Measurements from ENCODE around the gene DSC1. TPM values are rescaled to one million over a fixed set of nuclear protein-coding genes. Genes with fewer than 3 reads are reported as not detected.

Gene DSC1, protein sequence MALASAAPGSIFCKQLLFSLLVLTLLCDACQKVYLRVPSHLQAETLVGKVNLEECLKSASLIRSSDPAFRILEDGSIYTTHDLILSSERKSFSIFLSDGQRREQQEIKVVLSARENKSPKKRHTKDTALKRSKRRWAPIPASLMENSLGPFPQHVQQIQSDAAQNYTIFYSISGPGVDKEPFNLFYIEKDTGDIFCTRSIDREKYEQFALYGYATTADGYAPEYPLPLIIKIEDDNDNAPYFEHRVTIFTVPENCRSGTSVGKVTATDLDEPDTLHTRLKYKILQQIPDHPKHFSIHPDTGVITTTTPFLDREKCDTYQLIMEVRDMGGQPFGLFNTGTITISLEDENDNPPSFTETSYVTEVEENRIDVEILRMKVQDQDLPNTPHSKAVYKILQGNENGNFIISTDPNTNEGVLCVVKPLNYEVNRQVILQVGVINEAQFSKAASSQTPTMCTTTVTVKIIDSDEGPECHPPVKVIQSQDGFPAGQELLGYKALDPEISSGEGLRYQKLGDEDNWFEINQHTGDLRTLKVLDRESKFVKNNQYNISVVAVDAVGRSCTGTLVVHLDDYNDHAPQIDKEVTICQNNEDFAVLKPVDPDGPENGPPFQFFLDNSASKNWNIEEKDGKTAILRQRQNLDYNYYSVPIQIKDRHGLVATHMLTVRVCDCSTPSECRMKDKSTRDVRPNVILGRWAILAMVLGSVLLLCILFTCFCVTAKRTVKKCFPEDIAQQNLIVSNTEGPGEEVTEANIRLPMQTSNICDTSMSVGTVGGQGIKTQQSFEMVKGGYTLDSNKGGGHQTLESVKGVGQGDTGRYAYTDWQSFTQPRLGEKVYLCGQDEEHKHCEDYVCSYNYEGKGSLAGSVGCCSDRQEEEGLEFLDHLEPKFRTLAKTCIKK
- total RNA-seq (under 1 TPM; 0.11 to 0.18 TPM), polyA plus RNA-seq (2.1 TPM)

DNA sequence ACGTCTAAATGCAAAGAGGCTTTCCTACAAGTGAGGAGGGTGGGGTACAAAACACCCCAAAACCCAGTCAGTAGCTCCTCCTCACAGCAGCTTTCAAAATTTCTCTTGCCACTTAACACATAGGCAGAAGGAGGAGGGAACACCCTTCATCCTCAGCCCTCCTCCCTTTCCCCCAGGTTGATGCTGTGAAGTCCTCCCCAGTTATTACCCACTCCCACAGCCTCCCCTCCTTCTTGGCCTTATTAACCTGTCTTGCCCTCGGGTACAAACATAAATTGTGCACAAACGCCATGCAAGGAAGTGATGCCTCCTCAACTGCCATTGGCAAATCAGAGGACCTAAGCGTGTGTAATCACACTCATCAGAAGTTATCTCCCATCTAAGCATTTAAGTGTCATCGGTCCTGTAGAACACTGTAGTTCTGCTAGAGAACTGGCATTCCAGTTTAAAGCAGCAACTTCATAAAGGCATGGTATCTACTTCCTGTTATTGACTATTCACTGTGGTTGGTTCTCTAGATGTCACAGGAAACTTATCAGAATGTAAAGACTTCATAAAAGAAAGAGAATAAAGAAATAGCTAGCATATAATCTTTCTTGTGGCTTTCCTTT lies at the start of gene DSC1:
Gene DSC1 (minus strand): TSS at position 32 of the 611 bp plus-strand sequence. CDS start 262 bp downstream, outside the sequence.
- H3K27me3 ChIP-seq (ENCODE audit: insufficient read depth, low read length, poor library complexity, severe bottlenecking), result no peaks in the 10 kb centered on the region
- Mint-ChIP-seq H3K27me3 (no peaks in the 10 kb centered on the region), H3K4me1 (no peaks in the 10 kb centered on the region), H3K27ac (peak within 1 kb of the TSS in 2 of 8 donors; percentile 27 to 74), H3K4me3 (peak within 1 kb of the TSS in 5 of 7 donors; percentile 15 to 85 (median 49)), H3K36me3 (no peaks in the 10 kb centered on the region), H3K9me3 (peaks cover 2 to 12% (median 4%) of the 10 kb centered on the region in 5 donors)
- DNase-seq, result peak in 2 of 5 donors; percentile 5 to 66
- H3K36me3 ChIP-seq (ENCODE audit: insufficient read depth, low read length), result no peaks in the 10 kb centered on the region
- CTCF ChIA-PET, result no interaction called here
- no peaks in the 10 kb centered on the region for H3K9me3 ChIP-seq (ENCODE audit: low read length)
- no peak within 1 kb of the TSS for H3K27ac ChIP-seq (ENCODE audit: low read depth, low read length)
- peaks cover 4% of the 10 kb centered on the region for H3K4me1 ChIP-seq (ENCODE audit: insufficient read depth, low read length)
- POLR2A ChIA-PET, result no interaction called here
- peak within 1 kb of the TSS; percentile 45 for H3K4me3 ChIP-seq (ENCODE audit: low read length)

DNA sequence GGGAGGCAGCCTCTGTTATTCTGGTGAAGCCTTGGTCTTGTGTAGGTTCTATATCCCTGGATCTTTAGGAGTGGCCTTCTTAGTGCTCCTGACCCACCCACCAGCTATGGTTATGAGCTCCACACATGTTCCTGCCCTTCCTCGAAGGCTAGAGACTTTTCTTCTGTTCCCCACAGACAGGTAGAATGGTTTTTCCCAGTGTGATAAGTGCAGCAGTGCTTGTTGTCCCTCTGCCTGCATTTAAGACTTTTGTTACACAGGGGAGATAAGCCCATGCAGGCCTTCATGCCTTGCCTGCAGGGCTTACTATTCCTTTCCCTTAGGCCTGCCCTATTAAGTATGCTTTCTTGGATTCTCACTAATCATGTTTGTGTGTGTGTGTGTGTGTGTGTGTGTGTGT lies 48.4 kb upstream of the DSC1 start:
- Mint-ChIP-seq H3K36me3 (no peaks in the 10 kb centered on the region), H3K4me3 (no peak overlapping the region), H3K9me3 (peaks cover 8 to 38% (median 21%) of the 10 kb centered on the region in 5 donors), H3K27me3 (no peaks in the 10 kb centered on the region), H3K27ac (no peak overlapping the region), H3K4me1 (no peaks in the 10 kb centered on the region)
- Histone ChIP-seq H3K27me3 (ENCODE audit: insufficient read depth, low read length, poor library complexity, severe bottlenecking) (no peaks in the 10 kb centered on the region), H3K27ac (ENCODE audit: low read depth, low read length) (no peak overlapping the region), H3K36me3 (ENCODE audit: insufficient read depth, low read length) (no peaks in the 10 kb centered on the region), H3K4me3 (ENCODE audit: low read length) (no peak overlapping the region), H3K4me1 (ENCODE audit: insufficient read depth, low read length) (no peaks in the 10 kb centered on the region), H3K9me3 (ENCODE audit: low read length) (no peaks in the 10 kb centered on the region)
- no peak for DNase-seq
- CTCF ChIA-PET, result no interaction called here
- POLR2A ChIA-PET, result no interaction called here

DNA sequence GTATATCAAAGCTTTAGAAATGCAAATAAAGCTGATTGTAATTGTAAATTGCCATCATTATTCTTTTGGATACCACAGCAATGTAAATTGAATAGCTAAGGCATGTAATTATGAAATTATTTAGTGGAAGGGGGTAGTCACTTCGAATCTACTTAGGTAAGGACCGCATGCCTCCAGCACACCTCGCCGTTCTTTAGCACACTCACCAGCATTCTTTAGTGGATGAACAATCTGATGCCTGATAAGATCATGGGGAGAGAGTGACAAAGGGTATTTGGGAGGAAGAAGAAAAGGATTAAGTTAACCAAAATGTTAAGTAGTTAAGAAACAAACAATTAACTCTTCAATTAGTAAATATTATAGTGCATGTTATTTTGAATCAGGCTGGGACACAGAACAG lies 46.4 kb upstream of the DSC1 start:
- Mint-ChIP-seq H3K27me3 (no peaks in the 10 kb centered on the region), H3K27ac (no peak overlapping the region), H3K36me3 (no peaks in the 10 kb centered on the region), H3K4me1 (no peaks in the 10 kb centered on the region), H3K4me3 (no peak overlapping the region), H3K9me3 (peaks cover 3 to 30% (median 13%) of the 10 kb centered on the region in 5 donors)
- POLR2A ChIA-PET, result no interaction called here
- CTCF ChIA-PET, result no interaction called here
- H3K4me3 ChIP-seq (ENCODE audit: low read length), result no peak overlapping the region
- H3K9me3 ChIP-seq (ENCODE audit: low read length), result no peaks in the 10 kb centered on the region
- H3K4me1 ChIP-seq (ENCODE audit: insufficient read depth, low read length), result no peaks in the 10 kb centered on the region
- H3K27ac ChIP-seq (ENCODE audit: low read depth, low read length), result no peak overlapping the region
- DNase-seq, result no peak
- H3K27me3 ChIP-seq (ENCODE audit: insufficient read depth, low read length, poor library complexity, severe bottlenecking), result no peaks in the 10 kb centered on the region
- no peaks in the 10 kb centered on the region for H3K36me3 ChIP-seq (ENCODE audit: insufficient read depth, low read length)

DNA sequence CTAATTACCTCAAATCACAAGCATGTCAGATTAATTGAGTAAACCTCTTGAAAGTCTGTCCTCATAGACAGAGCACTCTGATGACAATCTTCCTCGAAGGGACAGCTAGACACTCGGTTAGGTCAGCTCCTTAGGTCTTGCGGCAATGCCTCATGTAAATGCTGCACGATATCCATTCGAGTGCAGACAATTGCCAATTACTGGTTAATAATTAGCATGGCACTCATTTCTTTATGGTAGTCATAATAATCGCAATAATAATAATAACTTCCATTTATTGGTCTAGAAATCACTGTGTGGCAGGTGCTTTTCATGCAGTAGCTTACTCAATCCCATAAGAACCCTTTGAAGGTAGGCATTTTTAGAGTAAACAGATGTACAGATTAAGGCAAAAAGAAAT lies 44.7 kb upstream of the DSC1 start:
- ChIA-PET POLR2A (no interaction called here), CTCF (no interaction called here)
- Mint-ChIP-seq H3K27me3 (no peaks in the 10 kb centered on the region), H3K27ac (no peak overlapping the region), H3K9me3 (peaks cover 3 to 23% (median 13%) of the 10 kb centered on the region in 5 donors), H3K4me3 (no peak overlapping the region), H3K36me3 (no peaks in the 10 kb centered on the region), H3K4me1 (no peaks in the 10 kb centered on the region)
- Histone ChIP-seq H3K36me3 (ENCODE audit: insufficient read depth, low read length) (no peaks in the 10 kb centered on the region), H3K27me3 (ENCODE audit: insufficient read depth, low read length, poor library complexity, severe bottlenecking) (no peaks in the 10 kb centered on the region), H3K27ac (ENCODE audit: low read depth, low read length) (no peak overlapping the region), H3K9me3 (ENCODE audit: low read length) (no peaks in the 10 kb centered on the region), H3K4me1 (ENCODE audit: insufficient read depth, low read length) (no peaks in the 10 kb centered on the region), H3K4me3 (ENCODE audit: low read length) (no peak overlapping the region)
- DNase-seq, result no peak

DNA sequence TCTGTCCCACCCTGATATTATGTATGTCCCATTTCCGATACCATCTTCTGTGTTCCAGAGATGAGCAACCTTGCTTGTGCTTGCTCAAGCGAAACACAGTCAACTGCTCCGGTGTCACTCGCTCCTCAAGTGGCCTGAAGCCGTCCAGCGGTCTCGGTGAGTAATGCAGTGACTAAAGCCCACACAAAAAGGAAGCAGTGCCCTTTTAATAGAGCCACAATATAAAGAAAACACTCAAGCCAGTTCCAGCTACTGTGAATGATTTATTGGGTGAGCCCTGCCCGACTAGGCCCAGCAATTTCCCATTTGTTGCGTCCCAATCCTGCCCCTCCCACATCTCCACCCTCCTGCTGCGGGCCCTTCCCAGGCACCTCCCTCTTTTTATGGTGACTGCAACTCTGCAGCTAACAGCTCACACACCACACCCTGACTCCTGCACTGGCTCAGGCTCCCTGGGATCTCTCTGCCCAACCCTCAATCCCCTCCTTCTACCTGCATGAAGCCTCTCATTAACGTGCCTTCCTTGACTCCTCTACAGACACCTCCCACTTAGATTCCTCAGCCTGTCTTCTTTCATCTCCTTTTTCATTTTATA lies 44.2 kb upstream of the DSC1 start:
- H3K27ac ChIP-seq (ENCODE audit: low read depth, low read length), result no peak overlapping the region
- no peaks in the 10 kb centered on the region for H3K4me1 ChIP-seq (ENCODE audit: insufficient read depth, low read length)
- no peaks in the 10 kb centered on the region for H3K36me3 Mint-ChIP-seq
- no peaks in the 10 kb centered on the region for H3K27me3 ChIP-seq (ENCODE audit: insufficient read depth, low read length, poor library complexity, severe bottlenecking)
- H3K27me3 Mint-ChIP-seq, result no peaks in the 10 kb centered on the region
- H3K36me3 ChIP-seq (ENCODE audit: insufficient read depth, low read length), result no peaks in the 10 kb centered on the region
- no peak overlapping the region for H3K4me3 Mint-ChIP-seq
- POLR2A ChIA-PET, result no interaction called here
- peaks cover 3 to 26% (median 13%) of the 10 kb centered on the region in 5 donors for H3K9me3 Mint-ChIP-seq
- no peak for DNase-seq
- H3K4me3 ChIP-seq (ENCODE audit: low read length), result no peak overlapping the region
- no peak overlapping the region for H3K27ac Mint-ChIP-seq
- CTCF ChIA-PET, result no interaction called here
- H3K4me1 Mint-ChIP-seq, result no peaks in the 10 kb centered on the region
- no peaks in the 10 kb centered on the region for H3K9me3 ChIP-seq (ENCODE audit: low read length)

DNA sequence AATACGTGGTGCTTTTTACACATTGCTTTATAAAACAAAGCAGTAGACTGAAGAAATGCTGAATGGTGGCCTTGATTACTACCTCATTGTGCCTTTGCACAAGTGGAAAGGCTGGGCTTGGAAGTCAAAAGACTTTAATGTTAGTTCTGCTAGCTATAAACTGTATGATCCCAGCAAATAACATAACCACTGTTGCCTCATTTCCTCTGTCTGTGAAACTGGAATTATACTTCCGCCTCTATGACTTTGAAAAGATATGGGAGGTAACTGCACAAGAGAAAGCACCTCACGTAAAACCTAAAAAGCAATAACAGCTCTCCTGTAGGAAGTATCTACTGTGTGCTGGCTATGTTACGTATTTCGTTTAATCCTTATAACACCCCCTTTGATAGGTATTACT lies 43.4 kb upstream of the DSC1 start:
- H3K9me3 ChIP-seq (ENCODE audit: low read length), result no peaks in the 10 kb centered on the region
- Mint-ChIP-seq H3K4me3 (no peak overlapping the region), H3K27ac (no peak overlapping the region), H3K27me3 (no peaks in the 10 kb centered on the region), H3K4me1 (no peaks in the 10 kb centered on the region), H3K9me3 (peaks cover 3 to 31% (median 12%) of the 10 kb centered on the region in 5 donors), H3K36me3 (no peaks in the 10 kb centered on the region)
- H3K4me1 ChIP-seq (ENCODE audit: insufficient read depth, low read length), result no peaks in the 10 kb centered on the region
- no peak overlapping the region for H3K4me3 ChIP-seq (ENCODE audit: low read length)
- CTCF ChIA-PET, result no interaction called here
- POLR2A ChIA-PET, result no interaction called here
- H3K27me3 ChIP-seq (ENCODE audit: insufficient read depth, low read length, poor library complexity, severe bottlenecking), result no peaks in the 10 kb centered on the region
- H3K36me3 ChIP-seq (ENCODE audit: insufficient read depth, low read length), result no peaks in the 10 kb centered on the region
- no peak overlapping the region for H3K27ac ChIP-seq (ENCODE audit: low read depth, low read length)
- no peak for DNase-seq

DNA sequence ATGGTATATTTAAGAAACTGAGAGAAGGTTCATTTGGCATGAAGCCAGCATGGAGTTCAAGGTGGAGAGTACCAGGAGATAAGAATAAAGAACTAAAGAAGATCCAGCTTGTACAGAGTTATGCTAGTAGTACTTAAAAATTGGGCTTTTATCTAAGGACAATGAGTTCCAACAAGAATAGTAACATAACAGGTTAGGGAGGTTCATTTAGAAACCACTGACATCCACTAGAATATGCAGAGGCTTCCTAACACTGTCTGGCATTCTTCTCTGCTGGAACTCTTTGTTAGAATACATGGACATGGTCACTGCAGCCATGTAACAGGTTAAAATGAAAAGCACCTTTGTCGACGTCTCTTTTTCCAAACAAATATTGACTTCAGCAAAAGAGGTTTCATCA lies 42.6 kb upstream of the DSC1 start:
- H3K27ac ChIP-seq (ENCODE audit: low read depth, low read length), result no peak overlapping the region
- H3K27ac Mint-ChIP-seq, result no peak overlapping the region
- ChIA-PET CTCF (no interaction called here), POLR2A (no interaction called here)
- no peaks in the 10 kb centered on the region for H3K4me1 ChIP-seq (ENCODE audit: insufficient read depth, low read length)
- H3K27me3 ChIP-seq (ENCODE audit: insufficient read depth, low read length, poor library complexity, severe bottlenecking), result no peaks in the 10 kb centered on the region
- no peak overlapping the region for H3K4me3 Mint-ChIP-seq
- no peak for DNase-seq
- no peaks in the 10 kb centered on the region for H3K36me3 Mint-ChIP-seq
- no peaks in the 10 kb centered on the region for H3K36me3 ChIP-seq (ENCODE audit: insufficient read depth, low read length)
- no peak overlapping the region for H3K4me3 ChIP-seq (ENCODE audit: low read length)
- no peaks in the 10 kb centered on the region for H3K4me1 Mint-ChIP-seq
- H3K9me3 Mint-ChIP-seq, result peaks cover 3 to 27% (median 9%) of the 10 kb centered on the region in 5 donors
- no peaks in the 10 kb centered on the region for H3K9me3 ChIP-seq (ENCODE audit: low read length)
- no peaks in the 10 kb centered on the region for H3K27me3 Mint-ChIP-seq

DNA sequence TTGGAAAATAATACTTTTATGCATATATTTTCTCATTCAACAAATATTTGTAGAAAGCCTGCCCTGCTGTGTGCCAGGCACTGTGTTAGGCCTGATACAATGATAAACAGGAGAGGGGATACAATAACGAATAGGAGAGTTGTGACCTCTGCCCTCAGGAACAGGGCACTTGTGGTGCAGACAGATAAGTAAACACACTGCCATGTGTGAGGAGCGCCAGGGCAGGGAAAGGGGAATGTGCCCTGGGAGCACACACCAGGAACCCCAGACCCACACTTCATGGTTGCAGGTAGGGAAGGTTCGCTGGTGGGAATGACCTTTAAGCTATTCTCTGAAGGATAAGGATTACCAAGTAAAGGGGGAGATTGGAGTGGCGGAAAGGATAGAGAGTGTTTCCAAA lies 42.2 kb upstream of the DSC1 start:
- H3K36me3 ChIP-seq (ENCODE audit: insufficient read depth, low read length), result no peaks in the 10 kb centered on the region
- no peak for DNase-seq
- H3K9me3 ChIP-seq (ENCODE audit: low read length), result no peaks in the 10 kb centered on the region
- POLR2A ChIA-PET, result no interaction called here
- peaks cover 4 to 23% (median 8%) of the 10 kb centered on the region in 5 donors for H3K9me3 Mint-ChIP-seq
- no peak overlapping the region for H3K4me3 ChIP-seq (ENCODE audit: low read length)
- H3K4me1 Mint-ChIP-seq, result no peaks in the 10 kb centered on the region
- CTCF ChIA-PET, result no interaction called here
- H3K4me3 Mint-ChIP-seq, result no peak overlapping the region
- no peak overlapping the region for H3K27ac ChIP-seq (ENCODE audit: low read depth, low read length)
- H3K27ac Mint-ChIP-seq, result no peak overlapping the region
- H3K36me3 Mint-ChIP-seq, result no peaks in the 10 kb centered on the region
- H3K27me3 ChIP-seq (ENCODE audit: insufficient read depth, low read length, poor library complexity, severe bottlenecking), result no peaks in the 10 kb centered on the region
- no peaks in the 10 kb centered on the region for H3K27me3 Mint-ChIP-seq
- H3K4me1 ChIP-seq (ENCODE audit: insufficient read depth, low read length), result no peaks in the 10 kb centered on the region

All from CD8-positive, alpha-beta memory T cell (primary cell).